SU-DHL-6 (cell line): ENCODE measurements around the gene OR13C5.

Experiments used
- CTCF ChIP-seq: fragments of 200-600 bp; sonication (generic); IDR thresholded peaks from one replicate; pipeline ENCODE4 v1.5.1; 2017; ENCODE audit warnings: antibody characterized with exemption, mild to moderate bottlenecking, low read length, moderate library complexity; ENCODE audit not compliant: insufficient read depth, poor library complexity, severe bottlenecking
- EZH2phosphoT487 ChIP-seq: fragments of 200-600 bp; sonication (generic), shearing (Covaris generic); conservative IDR thresholded peaks from 2 replicates; pipeline ENCODE4 v1.6.1; 2018; ENCODE audit warnings: mild to moderate bottlenecking, antibody characterized with exemption, low read length, moderate library complexity, mixed read lengths

- TF ChIP-seq CTCF (no peak), EZH2phosphoT487 (no peak)
These were observed 9.1 kb upstream of the OR13C5 start for GRCh38 chr9:104608336-104608735.
